HG02763 (cell line): Measurements from ENCODE around the gene ARHGAP44.
"Not testable (repeated sequence)": the region's sequence is repeated elsewhere in the genome, so short reads cannot be mapped to it uniquely, and the experiment has no call there.

ENCODE experiments used
- ATAC-seq: cut with Tn5 transposase; IDR thresholded peaks from one replicate; pipeline ENCODE4 v1.9.1; 2021; ENCODE audit warnings: mild to moderate bottlenecking, moderate library complexity; ENCODE audit not compliant: unreplicated experiment

The ARHGAP44 gene

GRCh38 chr17:12955521-12955920 is 166.2 kb downstream of the ARHGAP44 start:
- ATAC-seq = no peak

GRCh38 chr17:12958786-12959185 is 169.5 kb downstream of the ARHGAP44 start:
- ATAC-seq = no peak

GRCh38 chr17:12959441-12959840 is 170.1 kb downstream of the ARHGAP44 start:
- no peak for ATAC-seq

GRCh38 chr17:12961655-12962054 is 172.4 kb downstream of the ARHGAP44 start:
- no peak for ATAC-seq

- no peak for ATAC-seq
Observed at GRCh38 chr17:12963505-12963904, 174.2 kb downstream of the ARHGAP44 start.

- ATAC-seq = no peak
Observed at GRCh38 chr17:12964162-12964561, 174.9 kb downstream of the ARHGAP44 start.

GRCh38 chr17:12964840-12965239 is 175.5 kb downstream of the ARHGAP44 start:
- ATAC-seq = no peak

GRCh38 chr17:12965988-12966387 is 176.7 kb downstream of the ARHGAP44 start:
- ATAC-seq = no peak

- ATAC-seq = no peak
Observed at GRCh38 chr17:12966413-12966812, 177.1 kb downstream of the ARHGAP44 start.

- ATAC-seq = no peak
Observed at GRCh38 chr17:12967962-12968361, 178.7 kb downstream of the ARHGAP44 start.

- ATAC-seq = no peak
Observed at GRCh38 chr17:12973496-12974004, 184.3 kb downstream of the ARHGAP44 start.

- no peak for ATAC-seq
Observed at GRCh38 chr17:12974005-12974531, 184.8 kb downstream of the ARHGAP44 start.

GRCh38 chr17:12977008-12977751 is 187.9 kb downstream of the ARHGAP44 start:
- no peak for ATAC-seq

- not testable (repeated sequence) for ATAC-seq
Observed at GRCh38 chr17:12978787-12979186, 189.5 kb downstream of the ARHGAP44 start.

GRCh38 chr17:12979246-12979645 is 189.9 kb downstream of the ARHGAP44 start:
- no peak for ATAC-seq

GRCh38 chr17:12979826-12980500 is 190.7 kb downstream of the ARHGAP44 start:
- no peak for ATAC-seq

- ATAC-seq = no peak
Observed at GRCh38 chr17:12982224-12982623, 192.9 kb downstream of the ARHGAP44 start.

GRCh38 chr17:12983991-12984884 is 194.9 kb downstream of the ARHGAP44 start:
- no peak for ATAC-seq

- no peak for ATAC-seq
Observed at GRCh38 chr17:12985431-12986293, 196.4 kb downstream of the ARHGAP44 start.

GRCh38 chr17:12987120-12987519 is 197.8 kb downstream of the ARHGAP44 start:
- ATAC-seq = no peak
